ENCODE measurements around the gene AGTR1.

DNA sequence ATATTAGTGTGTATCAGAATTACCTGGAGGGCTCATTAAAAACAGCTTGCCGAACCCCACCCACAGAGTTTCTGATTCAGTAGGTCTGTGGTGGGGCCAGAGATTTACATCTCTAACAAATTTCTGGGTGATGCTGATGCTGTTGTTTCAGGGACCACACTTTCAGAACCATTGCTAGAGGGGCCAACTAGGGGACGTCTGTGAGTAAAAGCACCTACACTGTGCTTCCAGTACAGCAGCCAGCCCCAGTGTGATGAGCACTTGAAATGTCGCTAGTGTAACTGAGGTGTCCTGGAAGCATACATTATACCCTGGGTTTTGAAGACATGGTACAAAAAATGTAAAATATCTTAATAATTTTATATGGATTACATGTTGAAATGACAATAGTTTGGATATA is 33.0 kb downstream of the AGTR1 start:
- TF ChIP-seq, protein P1, sequence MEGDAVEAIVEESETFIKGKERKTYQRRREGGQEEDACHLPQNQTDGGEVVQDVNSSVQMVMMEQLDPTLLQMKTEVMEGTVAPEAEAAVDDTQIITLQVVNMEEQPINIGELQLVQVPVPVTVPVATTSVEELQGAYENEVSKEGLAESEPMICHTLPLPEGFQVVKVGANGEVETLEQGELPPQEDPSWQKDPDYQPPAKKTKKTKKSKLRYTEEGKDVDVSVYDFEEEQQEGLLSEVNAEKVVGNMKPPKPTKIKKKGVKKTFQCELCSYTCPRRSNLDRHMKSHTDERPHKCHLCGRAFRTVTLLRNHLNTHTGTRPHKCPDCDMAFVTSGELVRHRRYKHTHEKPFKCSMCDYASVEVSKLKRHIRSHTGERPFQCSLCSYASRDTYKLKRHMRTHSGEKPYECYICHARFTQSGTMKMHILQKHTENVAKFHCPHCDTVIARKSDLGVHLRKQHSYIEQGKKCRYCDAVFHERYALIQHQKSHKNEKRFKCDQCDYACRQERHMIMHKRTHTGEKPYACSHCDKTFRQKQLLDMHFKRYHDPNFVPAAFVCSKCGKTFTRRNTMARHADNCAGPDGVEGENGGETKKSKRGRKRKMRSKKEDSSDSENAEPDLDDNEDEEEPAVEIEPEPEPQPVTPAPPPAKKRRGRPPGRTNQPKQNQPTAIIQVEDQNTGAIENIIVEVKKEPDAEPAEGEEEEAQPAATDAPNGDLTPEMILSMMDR (IDR thresholded peaks at IDR 0.05 in 8 of 11, conservative IDR thresholded peaks at IDR 0.05 in 3 of 11): no peak
- no peak for TF ChIP-seq POLR2A (IDR thresholded peaks at IDR 0.05)
- no peak for TF ChIP-seq POLR2AphosphoS5 (IDR thresholded peaks at IDR 0.05)
